Mesenchymal stem cell (in vitro differentiated cells and primary cell): ENCODE measurements around the gene CBR4.
A peak's percentile ranks its signal among the peaks of the same experiment; 100 is the strongest.

Experiments used
- DNase-seq: peaks from one replicate; pipeline ENCODE4 v3.0.0-alpha.2; 2013
- H2AFZ ChIP-seq: one replicate; pipeline ENCODE4 v1.6.1; 2013; ENCODE audit warnings: low read depth, mild to moderate bottlenecking, control low read depth, inconsistent platforms, low read length, moderate library complexity
- H2AK5ac ChIP-seq: 2 replicates; pipeline ENCODE4 v1.6.1; 2013; ENCODE audit warnings: low read length, moderate library complexity, mild to moderate bottlenecking, inconsistent platforms; ENCODE audit not compliant: severe bottlenecking
- H2BK120ac ChIP-seq: one replicate; pipeline ENCODE4 v1.6.1; 2013; ENCODE audit warnings: low read depth, mild to moderate bottlenecking, inconsistent platforms, low read length, moderate library complexity
- H2BK12ac ChIP-seq, 2 experiments: one replicate each; pipeline ENCODE4 v1.6.1; 2013; ENCODE audit warnings: inconsistent platforms in 2 of 2, low read length in 2 of 2, mild to moderate bottlenecking in 2 of 2, moderate library complexity in 2 of 2, control low read depth in 1 of 2
- H2BK15ac ChIP-seq: one replicate; pipeline ENCODE4 v1.6.1; 2013; ENCODE audit warnings: mild to moderate bottlenecking, low read depth, inconsistent platforms; ENCODE audit not compliant: poor library complexity, severe bottlenecking
- H2BK5ac ChIP-seq: 2 replicates; pipeline ENCODE4 v1.6.1; 2013; ENCODE audit warnings: low read depth, mild to moderate bottlenecking, low read length, control low read depth, inconsistent platforms; ENCODE audit not compliant: poor library complexity, severe bottlenecking
- H3K14ac ChIP-seq, 2 experiments: one replicate each; pipeline ENCODE4 v1.6.1; 2013; ENCODE audit warnings: inconsistent platforms in 2 of 2, low read length in 2 of 2, control low read depth in 1 of 2, mild to moderate bottlenecking in 1 of 2, moderate library complexity in 1 of 2
- H3K18ac ChIP-seq, 2 experiments: one replicate each; pipeline ENCODE4 v1.6.1; 2013; ENCODE audit warnings: inconsistent platforms in 2 of 2, low read length in 2 of 2, control low read depth in 1 of 2, low read depth in 1 of 2, mild to moderate bottlenecking in 1 of 2
- H3K23ac ChIP-seq, 2 experiments: one replicate each; pipeline ENCODE4 v1.6.1; 2013; ENCODE audit warnings: inconsistent platforms in 2 of 2, low read length in 2 of 2, mild to moderate bottlenecking in 2 of 2, moderate library complexity in 2 of 2, control low read depth in 1 of 2
- H3K27ac ChIP-seq: 2 replicates; pipeline ENCODE4 v1.5.1; 2013; ENCODE audit warnings: mild to moderate bottlenecking, moderate library complexity, low read length, control low read depth, inconsistent platforms; ENCODE audit not compliant: poor library complexity, severe bottlenecking
- H3K27me3 ChIP-seq, 2 experiments: 2 replicates each; pipeline versions ENCODE4 v1.6.1 to v1.7.0; 2013; ENCODE audit warnings: low read length in 2 of 2, mild to moderate bottlenecking in 2 of 2, moderate library complexity in 2 of 2, control low read depth in 1 of 2, inconsistent platforms in 1 of 2; ENCODE audit not compliant: control insufficient read depth in 1 of 2, insufficient read depth in 1 of 2
- H3K36me3 ChIP-seq, 2 experiments: 2 replicates each; pipeline versions ENCODE4 v1.6.1 to v1.7.0; 2013; ENCODE audit warnings: low read length in 2 of 2, control low read depth in 1 of 2, inconsistent platforms in 1 of 2, low read depth in 1 of 2, mild to moderate bottlenecking in 1 of 2; ENCODE audit not compliant: insufficient read depth in 2 of 2, control insufficient read depth in 1 of 2
- H3K4ac ChIP-seq, 2 experiments: one replicate each; pipeline ENCODE4 v1.6.1; 2013; ENCODE audit warnings: inconsistent platforms in 2 of 2, low read length in 2 of 2, mild to moderate bottlenecking in 2 of 2, moderate library complexity in 2 of 2, control low read depth in 1 of 2, low read depth in 1 of 2
- H3K4me1 ChIP-seq: 2 replicates; pipeline ENCODE4 v1.6.1; 2013; ENCODE audit warnings: low read depth, low read length, control low read depth; ENCODE audit not compliant: control insufficient read depth, insufficient read depth
- H3K4me2 ChIP-seq: 2 replicates; pipeline ENCODE4 v1.6.1; 2013; ENCODE audit warnings: low read length, mild to moderate bottlenecking, inconsistent platforms; ENCODE audit not compliant: poor library complexity, severe bottlenecking
- H3K4me3 ChIP-seq, 2 experiments: 2 replicates each; pipeline versions ENCODE4 v1.5.1 to v1.7.0; 2013; ENCODE audit warnings: low read length in 2 of 2, mild to moderate bottlenecking in 2 of 2, control low read depth in 1 of 2, low read depth in 1 of 2; ENCODE audit not compliant: insufficient read depth in 1 of 2
- H3K79me1 ChIP-seq: replicated peaks from 2 replicates; pipeline ENCODE4 v1.6.1; 2013; ENCODE audit warnings: mild to moderate bottlenecking, control low read depth, low read length, inconsistent platforms; ENCODE audit not compliant: poor library complexity, severe bottlenecking
- H3K9ac ChIP-seq: 2 replicates; pipeline ENCODE4 v1.7.0; 2013; ENCODE audit warnings: mild to moderate bottlenecking, low read length, moderate library complexity
- H3K9me3 ChIP-seq: 2 replicates; pipeline ENCODE4 v1.7.0; 2013; ENCODE audit warnings: mild to moderate bottlenecking, low read length; ENCODE audit not compliant: control insufficient read depth
- H4K8ac ChIP-seq: one replicate; pipeline ENCODE4 v1.6.1; 2013; ENCODE audit warnings: inconsistent platforms, mild to moderate bottlenecking, low read length, moderate library complexity
- H4K91ac ChIP-seq: one replicate; pipeline ENCODE4 v1.6.1; 2013; ENCODE audit warnings: mild to moderate bottlenecking, low read length, inconsistent platforms
- WGBS: methylation state at CpG from one replicate; pipeline ENCODE4 v1.1.7; 2013; ENCODE audit warnings: mixed read lengths; 5-methylcytosine and 5-hydroxymethylcytosine counted together

CBR4 gene

GRCh38 chr4:168979338-168979737 lies 30.7 kb downstream of the CBR4 start:
- Histone ChIP-seq H2BK12ac (no peak overlapping the region), H3K27me3 (no peaks in the 10 kb centered on the region), H2AK5ac (no peak overlapping the region), H3K9me3 (peaks cover 51% of the 10 kb centered on the region), H4K91ac (no peak overlapping the region), H3K27ac (no peak overlapping the region), H2BK5ac (no peak overlapping the region), H3K9ac (no peak overlapping the region), H3K79me1 (peaks cover 15% of the 10 kb centered on the region), H2BK120ac (no peak overlapping the region), H3K36me3 (peaks cover 35 to 62% of the 10 kb centered on the region in 2 experiments), H3K4me1 (peaks cover 2% of the 10 kb centered on the region), H3K18ac (no peak overlapping the region), H3K4ac (no peak overlapping the region), H3K4me2 (no peak overlapping the region), H2BK15ac (no peak overlapping the region), H3K23ac (no peak overlapping the region), H4K8ac (no peak overlapping the region), H3K14ac (no peak overlapping the region), H3K4me3 (no peak overlapping the region), H2AFZ (no peak overlapping the region)
- DNase-seq = no peak
- WGBS = 85% methylated on average over 7 of the region's 7 CpGs

- 100% methylated on average over 1 of the region's 1 CpG for WGBS
- Histone ChIP-seq H3K23ac (no peak overlapping the region), H2BK15ac (no peak overlapping the region), H4K8ac (no peak overlapping the region), H3K4me1 (peaks cover 2% of the 10 kb centered on the region), H3K4ac (no peak overlapping the region), H2AK5ac (no peak overlapping the region), H3K18ac (no peak overlapping the region), H3K4me3 (no peak overlapping the region), H3K14ac (no peak overlapping the region), H4K91ac (no peak overlapping the region), H3K9ac (no peak overlapping the region), H2BK120ac (no peak overlapping the region), H3K9me3 (peaks cover 52% of the 10 kb centered on the region), H3K79me1 (peaks cover 13% of the 10 kb centered on the region), H3K4me2 (no peak overlapping the region), H3K36me3 (peaks cover 35 to 63% of the 10 kb centered on the region in 2 experiments), H3K27me3 (no peaks in the 10 kb centered on the region), H2BK12ac (no peak overlapping the region), H3K27ac (no peak overlapping the region), H2AFZ (no peak overlapping the region), H2BK5ac (no peak overlapping the region)
- peak; percentile 8 for DNase-seq
Observed at GRCh38 chr4:168978001-168978700, 31.9 kb downstream of the CBR4 start.

GRCh38 chr4:168972596-168972995 lies 37.5 kb downstream of the CBR4 start:
- H3K27me3 ChIP-seq = no peaks in the 10 kb centered on the region
- no peak overlapping the region for H3K14ac ChIP-seq
- no peaks in the 10 kb centered on the region for H3K4me1 ChIP-seq
- H2BK15ac ChIP-seq = no peak overlapping the region
- no peak overlapping the region for H4K8ac ChIP-seq
- peaks cover 18 to 33% of the 10 kb centered on the region in 2 experiments for H3K36me3 ChIP-seq
- no peak overlapping the region for H3K4me2 ChIP-seq
- no peak overlapping the region for H2AK5ac ChIP-seq
- no peaks in the 10 kb centered on the region for H3K79me1 ChIP-seq
- no peak overlapping the region for H2AFZ ChIP-seq
- no peak overlapping the region for H3K23ac ChIP-seq
- H3K4ac ChIP-seq = no peak overlapping the region
- no peak overlapping the region for H2BK12ac ChIP-seq
- no peak for DNase-seq
- H2BK5ac ChIP-seq = no peak overlapping the region
- WGBS = 97% methylated on average over 4 of the region's 4 CpGs
- peaks cover 34% of the 10 kb centered on the region for H3K9me3 ChIP-seq
- no peak overlapping the region for H2BK120ac ChIP-seq
- H3K4me3 ChIP-seq = no peak overlapping the region
- H3K27ac ChIP-seq = no peak overlapping the region
- no peak overlapping the region for H3K18ac ChIP-seq
- H3K9ac ChIP-seq = no peak overlapping the region
- no peak overlapping the region for H4K91ac ChIP-seq

- H2BK15ac ChIP-seq = no peak overlapping the region
- H3K4me3 ChIP-seq = no peak overlapping the region
- H4K91ac ChIP-seq = no peak overlapping the region
- H3K27ac ChIP-seq = no peak overlapping the region
- H3K9ac ChIP-seq = no peak overlapping the region
- H3K4me2 ChIP-seq = no peak overlapping the region
- no peaks in the 10 kb centered on the region for H3K79me1 ChIP-seq
- no peaks in the 10 kb centered on the region for H3K27me3 ChIP-seq
- no peak overlapping the region for H2BK120ac ChIP-seq
- no peak overlapping the region for H3K4ac ChIP-seq
- H2BK12ac ChIP-seq = no peak overlapping the region
- no peaks in the 10 kb centered on the region for H3K9me3 ChIP-seq
- no peak overlapping the region for H3K18ac ChIP-seq
- no peaks in the 10 kb centered on the region for H3K4me1 ChIP-seq
- no peak overlapping the region for H4K8ac ChIP-seq
- 95% methylated on average over 5 of the region's 5 CpGs for WGBS
- no peak for DNase-seq
- no peak overlapping the region for H2BK5ac ChIP-seq
- no peak overlapping the region for H2AFZ ChIP-seq
- H3K14ac ChIP-seq = no peak overlapping the region
- H3K23ac ChIP-seq = no peak overlapping the region
- no peak overlapping the region for H2AK5ac ChIP-seq
- no peaks in the 10 kb centered on the region for H3K36me3 ChIP-seq
Observed at GRCh38 chr4:168960716-168961115, 49.3 kb downstream of the CBR4 start.
